Measurements from ENCODE around the gene GRK5.
A peak's percentile ranks its signal among the peaks of the same experiment; 100 is the strongest.

Gene GRK5

DNA sequence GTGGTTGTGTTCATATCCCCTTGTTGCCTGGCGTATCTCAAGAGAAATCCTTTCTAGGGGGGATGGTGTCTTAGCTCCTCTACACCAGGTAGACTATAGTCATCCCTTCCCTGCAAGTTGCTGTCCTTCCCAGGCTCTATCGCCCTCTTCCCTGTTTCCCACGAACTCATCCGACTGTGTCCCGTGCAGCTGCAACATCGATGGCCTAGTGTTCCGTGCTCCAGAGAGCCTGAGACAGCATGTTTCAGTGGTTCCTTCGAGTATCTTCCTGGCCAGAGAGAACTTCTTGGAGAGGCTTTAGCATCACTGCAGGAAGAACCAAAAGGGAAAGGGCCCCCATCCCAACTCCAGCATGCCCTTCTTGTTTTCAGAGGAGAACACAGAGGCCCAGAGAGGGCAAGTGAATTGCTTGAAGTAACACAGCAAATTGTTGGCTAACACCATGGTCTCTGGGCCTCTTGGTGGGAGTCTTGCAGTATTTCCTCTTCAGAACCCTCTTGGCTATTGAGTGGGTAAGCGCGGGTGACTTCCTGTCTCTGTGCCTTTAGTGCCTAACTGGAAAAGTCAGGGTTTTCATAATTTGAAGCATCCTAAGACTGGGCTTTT lies 172.2 kb downstream of the GRK5 start:
- Histone ChIP-seq H3K4me3 (ENCODE audit: low read length) (no peak overlapping the region), H3K4me1 (ENCODE audit: control insufficient read depth, insufficient read depth, low read length) (peaks cover 11% of the 10 kb centered on the region), H3K9me3 (ENCODE audit: control insufficient read depth, low read length) (no peaks in the 10 kb centered on the region), H3K36me3 (ENCODE audit: control insufficient read depth, insufficient read depth, low read length, severe bottlenecking) (peaks cover 4% of the 10 kb centered on the region), H3K9ac (ENCODE audit: low read length) (no peak overlapping the region), H3K27me3 (replicated peaks; ENCODE audit: control insufficient read depth, insufficient read depth, low read length) (no peaks in the 10 kb centered on the region)
- DNase-seq (ENCODE audit: low read depth) = no peak

- Histone ChIP-seq H3K27me3 (replicated peaks; ENCODE audit: control insufficient read depth, insufficient read depth, low read length) (no peaks in the 10 kb centered on the region), H3K9ac (ENCODE audit: low read length) (no peak overlapping the region), H3K9me3 (ENCODE audit: control insufficient read depth, low read length) (no peaks in the 10 kb centered on the region), H3K36me3 (ENCODE audit: control insufficient read depth, insufficient read depth, low read length, severe bottlenecking) (peaks cover 4% of the 10 kb centered on the region), H3K4me3 (ENCODE audit: low read length) (no peak overlapping the region), H3K4me1 (ENCODE audit: control insufficient read depth, insufficient read depth, low read length) (peaks cover 4% of the 10 kb centered on the region)
- no peak for DNase-seq (ENCODE audit: low read depth)
These were observed 175.9 kb downstream of the GRK5 start for GRCh38 chr10:119383174-119383856.

DNA sequence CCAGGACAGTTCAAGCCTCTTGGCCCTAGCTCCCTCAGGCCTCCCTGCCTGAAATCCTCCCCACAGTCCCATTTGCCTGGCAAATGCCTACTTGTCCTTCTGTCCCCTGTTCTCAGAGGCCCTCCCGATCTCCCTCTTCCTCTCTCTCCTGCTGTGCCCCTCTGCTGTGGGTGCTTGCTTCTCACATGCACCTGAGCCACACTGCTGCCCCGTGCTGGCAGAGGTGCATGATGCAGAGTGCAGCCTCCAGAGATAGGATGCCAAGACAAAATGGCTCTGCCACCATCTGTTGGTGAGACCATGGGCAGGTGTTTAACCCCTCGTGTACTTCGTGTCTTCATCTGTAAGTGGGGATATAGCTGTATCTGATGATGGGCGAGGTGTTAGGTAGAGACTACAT lies 176.8 kb downstream of the GRK5 start:
- DNase-seq (ENCODE audit: low read depth) = no peak
- Histone ChIP-seq H3K36me3 (ENCODE audit: control insufficient read depth, insufficient read depth, low read length, severe bottlenecking) (peaks cover 4% of the 10 kb centered on the region), H3K27me3 (replicated peaks; ENCODE audit: control insufficient read depth, insufficient read depth, low read length) (no peaks in the 10 kb centered on the region), H3K4me1 (ENCODE audit: control insufficient read depth, insufficient read depth, low read length) (no peaks in the 10 kb centered on the region), H3K9me3 (ENCODE audit: control insufficient read depth, low read length) (no peaks in the 10 kb centered on the region), H3K4me3 (ENCODE audit: low read length) (no peak overlapping the region), H3K9ac (ENCODE audit: low read length) (no peak overlapping the region)

GRCh38 chr10:119386666-119387065 lies 179.3 kb downstream of the GRK5 start:
- Histone ChIP-seq H3K36me3 (ENCODE audit: control insufficient read depth, insufficient read depth, low read length, severe bottlenecking) (peaks cover 4% of the 10 kb centered on the region), H3K4me3 (ENCODE audit: low read length) (no peak overlapping the region), H3K9ac (ENCODE audit: low read length) (no peak overlapping the region), H3K4me1 (ENCODE audit: control insufficient read depth, insufficient read depth, low read length) (peaks cover 1% of the 10 kb centered on the region), H3K27me3 (replicated peaks; ENCODE audit: control insufficient read depth, insufficient read depth, low read length) (no peaks in the 10 kb centered on the region), H3K9me3 (ENCODE audit: control insufficient read depth, low read length) (no peaks in the 10 kb centered on the region)
- DNase-seq (ENCODE audit: low read depth) = no peak

GRCh38 chr10:119388849-119389345 lies 181.5 kb downstream of the GRK5 start:
- H3K9me3 ChIP-seq (ENCODE audit: control insufficient read depth, low read length) = no peaks in the 10 kb centered on the region
- H3K9ac ChIP-seq (ENCODE audit: low read length) = no peak overlapping the region
- DNase-seq (ENCODE audit: low read depth) = no peak
- no peaks in the 10 kb centered on the region for H3K27me3 ChIP-seq (replicated peaks; ENCODE audit: control insufficient read depth, insufficient read depth, low read length)
- no peaks in the 10 kb centered on the region for H3K36me3 ChIP-seq (ENCODE audit: control insufficient read depth, insufficient read depth, low read length, severe bottlenecking)
- H3K4me1 ChIP-seq (ENCODE audit: control insufficient read depth, insufficient read depth, low read length) = peaks cover 7% of the 10 kb centered on the region
- no peak overlapping the region for H3K4me3 ChIP-seq (ENCODE audit: low read length)

- Histone ChIP-seq H3K9ac (ENCODE audit: low read length) (no peak overlapping the region), H3K4me3 (ENCODE audit: low read length) (no peak overlapping the region), H3K36me3 (ENCODE audit: control insufficient read depth, insufficient read depth, low read length, severe bottlenecking) (no peaks in the 10 kb centered on the region), H3K9me3 (ENCODE audit: control insufficient read depth, low read length) (no peaks in the 10 kb centered on the region), H3K4me1 (ENCODE audit: control insufficient read depth, insufficient read depth, low read length) (peaks cover 19% of the 10 kb centered on the region), H3K27me3 (replicated peaks; ENCODE audit: control insufficient read depth, insufficient read depth, low read length) (no peaks in the 10 kb centered on the region)
- peak; percentile 64 for DNase-seq (ENCODE audit: low read depth)
These were observed 184.3 kb downstream of the GRK5 start for GRCh38 chr10:119391440-119392251.

DNA sequence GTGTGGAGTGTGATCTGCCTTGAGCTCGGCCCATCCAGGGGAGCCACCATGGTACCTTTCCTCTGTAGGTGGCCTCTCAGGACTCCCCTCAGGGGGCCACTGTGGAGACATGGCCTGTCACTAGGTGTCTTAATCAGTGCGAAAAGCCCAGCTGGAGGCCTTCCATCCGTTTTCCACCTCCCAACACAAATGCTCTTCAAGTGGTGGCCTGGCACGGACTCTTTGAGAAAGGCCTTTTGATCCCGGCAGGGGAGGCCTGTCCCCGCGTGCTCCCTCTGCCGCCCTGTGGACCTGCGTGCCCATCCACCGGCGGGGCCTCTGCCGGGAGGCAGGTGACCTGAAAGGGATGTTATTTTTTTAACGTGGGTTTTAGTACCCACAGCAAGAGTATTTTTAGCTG lies 185.6 kb downstream of the GRK5 start:
- no peak overlapping the region for H3K4me3 ChIP-seq (ENCODE audit: low read length)
- no peak overlapping the region for H3K9ac ChIP-seq (ENCODE audit: low read length)
- peaks cover 19% of the 10 kb centered on the region for H3K4me1 ChIP-seq (ENCODE audit: control insufficient read depth, insufficient read depth, low read length)
- DNase-seq (ENCODE audit: low read depth) = no peak
- no peaks in the 10 kb centered on the region for H3K9me3 ChIP-seq (ENCODE audit: control insufficient read depth, low read length)
- no peaks in the 10 kb centered on the region for H3K27me3 ChIP-seq (replicated peaks; ENCODE audit: control insufficient read depth, insufficient read depth, low read length)
- H3K36me3 ChIP-seq (ENCODE audit: control insufficient read depth, insufficient read depth, low read length, severe bottlenecking) = no peaks in the 10 kb centered on the region

GRCh38 chr10:119393421-119393820 lies 186.1 kb downstream of the GRK5 start:
- peaks cover 19% of the 10 kb centered on the region for H3K4me1 ChIP-seq (ENCODE audit: control insufficient read depth, insufficient read depth, low read length)
- H3K4me3 ChIP-seq (ENCODE audit: low read length) = no peak overlapping the region
- H3K9me3 ChIP-seq (ENCODE audit: control insufficient read depth, low read length) = no peaks in the 10 kb centered on the region
- no peaks in the 10 kb centered on the region for H3K27me3 ChIP-seq (replicated peaks; ENCODE audit: control insufficient read depth, insufficient read depth, low read length)
- H3K9ac ChIP-seq (ENCODE audit: low read length) = no peak overlapping the region
- no peak for DNase-seq (ENCODE audit: low read depth)
- no peaks in the 10 kb centered on the region for H3K36me3 ChIP-seq (ENCODE audit: control insufficient read depth, insufficient read depth, low read length, severe bottlenecking)

DNA sequence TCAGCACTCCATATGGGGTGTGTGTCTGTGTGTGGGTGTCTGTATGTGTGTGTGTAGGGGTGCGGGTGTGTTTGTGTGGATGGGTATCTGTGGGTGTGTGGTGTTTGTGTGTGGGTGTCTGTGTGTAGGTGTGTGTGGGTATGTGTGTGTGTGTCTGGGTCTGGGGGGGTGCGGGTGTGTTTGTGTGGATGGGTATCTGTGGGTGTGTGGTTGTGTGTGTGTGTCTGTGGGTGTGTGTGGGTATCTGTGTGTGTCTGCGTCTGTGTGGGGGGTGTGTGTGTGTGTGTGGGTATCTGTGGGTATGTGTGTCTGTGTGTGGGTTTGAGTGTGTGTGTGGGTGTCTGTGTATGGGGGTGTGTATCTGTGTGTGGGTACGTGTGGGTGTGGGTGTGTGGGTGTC lies 186.5 kb downstream of the GRK5 start:
- H3K9ac ChIP-seq (ENCODE audit: low read length) = no peak overlapping the region
- H3K27me3 ChIP-seq (replicated peaks; ENCODE audit: control insufficient read depth, insufficient read depth, low read length) = no peaks in the 10 kb centered on the region
- no peak overlapping the region for H3K4me3 ChIP-seq (ENCODE audit: low read length)
- no peaks in the 10 kb centered on the region for H3K9me3 ChIP-seq (ENCODE audit: control insufficient read depth, low read length)
- peaks cover 20% of the 10 kb centered on the region for H3K4me1 ChIP-seq (ENCODE audit: control insufficient read depth, insufficient read depth, low read length)
- no peak for DNase-seq (ENCODE audit: low read depth)
- no peaks in the 10 kb centered on the region for H3K36me3 ChIP-seq (ENCODE audit: control insufficient read depth, insufficient read depth, low read length, severe bottlenecking)

DNA sequence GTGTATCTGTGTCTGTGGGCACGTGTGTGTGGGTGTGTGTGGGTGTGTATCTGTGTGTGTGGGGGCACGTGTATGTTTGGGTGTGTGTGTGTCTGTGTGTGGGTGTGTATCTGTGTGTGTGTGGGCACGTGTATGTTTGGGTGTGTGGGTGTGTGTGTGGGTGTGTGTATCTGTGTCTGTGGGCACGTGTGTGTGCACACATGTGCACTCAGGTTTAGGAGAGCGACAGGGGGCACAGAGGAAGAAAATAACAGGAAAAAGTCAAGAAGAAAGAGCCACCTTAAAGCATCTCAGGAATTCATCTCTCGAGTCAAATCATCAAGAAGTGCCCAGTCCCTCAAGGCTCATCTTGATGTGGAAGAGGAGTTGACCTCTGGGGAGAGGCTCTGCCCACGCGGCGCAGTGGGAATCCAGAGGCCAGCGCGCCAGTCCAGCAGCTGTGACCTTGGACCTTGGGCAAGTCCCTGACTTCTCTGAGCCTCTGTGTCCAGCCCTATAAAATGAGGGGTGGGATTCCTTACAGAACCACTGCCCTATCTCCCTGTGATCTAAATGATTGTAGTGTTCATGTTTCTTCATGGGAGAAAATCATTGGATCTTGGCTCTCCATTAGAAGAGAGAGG lies 187.4 kb downstream of the GRK5 start:
- H3K4me1 ChIP-seq (ENCODE audit: control insufficient read depth, insufficient read depth, low read length) = peaks cover 27% of the 10 kb centered on the region
- no peak for DNase-seq (ENCODE audit: low read depth)
- no peak overlapping the region for H3K9ac ChIP-seq (ENCODE audit: low read length)

More for the DNA sequence above, 187.4 kb downstream of the GRK5 start:
- Histone ChIP-seq H3K27me3 (replicated peaks; ENCODE audit: control insufficient read depth, insufficient read depth, low read length) (no peaks in the 10 kb centered on the region), H3K9me3 (ENCODE audit: control insufficient read depth, low read length) (no peaks in the 10 kb centered on the region), H3K36me3 (ENCODE audit: control insufficient read depth, insufficient read depth, low read length, severe bottlenecking) (peaks cover 2% of the 10 kb centered on the region), H3K4me3 (ENCODE audit: low read length) (no peak overlapping the region)

Data from adipocyte (in vitro differentiated cells).